ENCODE results near the gene EEF1AKMT3. TPM values are rescaled to one million over a fixed set of nuclear protein-coding genes. Genes with fewer than 3 reads are reported as not detected.

Gene EEF1AKMT3
- total RNA-seq, 1 donor from 2014 or later, result 7.3 TPM

GRCh38 chr12:57755454-57756372, 16.7 kb upstream of the EEF1AKMT3 start:
- DNase-seq (ENCODE audit: low read depth), result no peak
- Histone ChIP-seq H3K4me3 (ENCODE audit: low read depth, low read length) (peak overlapping the region; percentile 62), H3K27me3 (ENCODE audit: control insufficient read depth, insufficient read depth, low read length) (no peaks in the 10 kb centered on the region), H3K36me3 (ENCODE audit: control insufficient read depth, insufficient read depth, low read length) (peaks cover 3% of the 10 kb centered on the region)
- TF ChIP-seq, protein P1, sequence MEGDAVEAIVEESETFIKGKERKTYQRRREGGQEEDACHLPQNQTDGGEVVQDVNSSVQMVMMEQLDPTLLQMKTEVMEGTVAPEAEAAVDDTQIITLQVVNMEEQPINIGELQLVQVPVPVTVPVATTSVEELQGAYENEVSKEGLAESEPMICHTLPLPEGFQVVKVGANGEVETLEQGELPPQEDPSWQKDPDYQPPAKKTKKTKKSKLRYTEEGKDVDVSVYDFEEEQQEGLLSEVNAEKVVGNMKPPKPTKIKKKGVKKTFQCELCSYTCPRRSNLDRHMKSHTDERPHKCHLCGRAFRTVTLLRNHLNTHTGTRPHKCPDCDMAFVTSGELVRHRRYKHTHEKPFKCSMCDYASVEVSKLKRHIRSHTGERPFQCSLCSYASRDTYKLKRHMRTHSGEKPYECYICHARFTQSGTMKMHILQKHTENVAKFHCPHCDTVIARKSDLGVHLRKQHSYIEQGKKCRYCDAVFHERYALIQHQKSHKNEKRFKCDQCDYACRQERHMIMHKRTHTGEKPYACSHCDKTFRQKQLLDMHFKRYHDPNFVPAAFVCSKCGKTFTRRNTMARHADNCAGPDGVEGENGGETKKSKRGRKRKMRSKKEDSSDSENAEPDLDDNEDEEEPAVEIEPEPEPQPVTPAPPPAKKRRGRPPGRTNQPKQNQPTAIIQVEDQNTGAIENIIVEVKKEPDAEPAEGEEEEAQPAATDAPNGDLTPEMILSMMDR (IDR thresholded peaks at IDR 0.05; ENCODE audit: insufficient read depth, low read length, poor library complexity, severe bottlenecking), result no peak

GRCh38 chr12:57756406-57757341, 15.7 kb upstream of the EEF1AKMT3 start:
- Histone ChIP-seq H3K4me3 (ENCODE audit: low read depth, low read length) (no peak overlapping the region), H3K36me3 (ENCODE audit: control insufficient read depth, insufficient read depth, low read length) (peaks cover 3% of the 10 kb centered on the region), H3K27me3 (ENCODE audit: control insufficient read depth, insufficient read depth, low read length) (no peaks in the 10 kb centered on the region)
- DNase-seq (ENCODE audit: low read depth), result no peak
- TF ChIP-seq, protein P1 (IDR thresholded peaks at IDR 0.05; ENCODE audit: insufficient read depth, low read length, poor library complexity, severe bottlenecking), result peak; percentile 83

GRCh38 chr12:57757771-57758170, 14.6 kb upstream of the EEF1AKMT3 start:
- no peaks in the 10 kb centered on the region for H3K27me3 ChIP-seq (ENCODE audit: control insufficient read depth, insufficient read depth, low read length)
- no peak overlapping the region for H3K4me3 ChIP-seq (ENCODE audit: low read depth, low read length)
- peaks cover 3% of the 10 kb centered on the region for H3K36me3 ChIP-seq (ENCODE audit: control insufficient read depth, insufficient read depth, low read length)
- TF ChIP-seq, protein P1 (IDR thresholded peaks at IDR 0.05; ENCODE audit: insufficient read depth, low read length, poor library complexity, severe bottlenecking), result no peak
- no peak for DNase-seq (ENCODE audit: low read depth)

GRCh38 chr12:57758552-57759359, 13.7 kb upstream of the EEF1AKMT3 start:
- DNase-seq (ENCODE audit: low read depth), result no peak
- H3K36me3 ChIP-seq (ENCODE audit: control insufficient read depth, insufficient read depth, low read length), result peaks cover 3% of the 10 kb centered on the region
- H3K4me3 ChIP-seq (ENCODE audit: low read depth, low read length), result no peak overlapping the region
- H3K27me3 ChIP-seq (ENCODE audit: control insufficient read depth, insufficient read depth, low read length), result peaks cover 3% of the 10 kb centered on the region
- TF ChIP-seq, protein P1 (IDR thresholded peaks at IDR 0.05; ENCODE audit: insufficient read depth, low read length, poor library complexity, severe bottlenecking), result no peak

DNA sequence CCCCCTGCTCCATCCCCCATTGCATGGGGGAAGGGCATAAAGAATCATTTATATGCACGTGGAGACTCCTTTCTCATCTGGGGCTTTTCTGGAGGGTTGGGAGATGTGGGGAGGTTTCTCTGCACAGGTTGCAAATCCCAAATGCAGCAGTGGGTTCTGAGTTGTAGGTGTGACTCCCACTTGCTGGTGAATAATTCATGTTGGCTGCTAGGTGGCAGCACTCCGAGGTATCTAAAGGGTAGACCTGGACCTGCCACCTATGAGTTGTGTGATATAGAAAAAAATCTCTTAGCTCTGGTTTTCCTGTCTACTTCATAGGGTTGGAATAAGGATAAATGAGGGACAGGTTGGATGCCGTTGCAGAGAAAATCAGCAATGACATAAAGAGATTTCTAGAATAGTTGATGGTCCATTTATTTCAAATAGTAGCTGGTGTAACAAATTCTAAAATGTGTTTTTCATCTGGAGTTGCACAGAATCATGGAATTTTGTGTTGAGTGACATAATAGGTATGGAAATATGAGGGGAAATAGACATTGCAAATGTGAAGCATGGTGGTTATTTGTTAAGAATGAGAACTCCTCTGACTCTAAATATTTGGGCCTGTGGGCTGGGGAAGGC, 12.9 kb upstream of the EEF1AKMT3 start:
- no peak overlapping the region for H3K4me3 ChIP-seq (ENCODE audit: low read depth, low read length)
- DNase-seq (ENCODE audit: low read depth), result no peak
- H3K27me3 ChIP-seq (ENCODE audit: control insufficient read depth, insufficient read depth, low read length), result peaks cover 10% of the 10 kb centered on the region
- TF ChIP-seq, protein P1 (IDR thresholded peaks at IDR 0.05; ENCODE audit: insufficient read depth, low read length, poor library complexity, severe bottlenecking), result peak; percentile 55
- peaks cover 3% of the 10 kb centered on the region for H3K36me3 ChIP-seq (ENCODE audit: control insufficient read depth, insufficient read depth, low read length)
